ENCODE measurements around the gene UBE2A. TPM values are rescaled to one million over a fixed set of nuclear protein-coding genes. Genes with fewer than 3 reads are reported as not detected.

UBE2A gene
- total RNA-seq (2022; extraction: Qiagen RNA extraction) = 133 to 145 TPM (median 142 TPM) in 5 replicates

GRCh38 chrX:119574394-119575266, at the start of gene UBE2A:
Gene UBE2A, plus strand, starts transcription at chrX:119574563. Its CDS starts 149 bp downstream, at chrX:119574712.

GRCh38 chrX:119565107-119565663, 9.2 kb upstream of the UBE2A start, which contains the start of gene STEEP1:
Gene STEEP1, minus strand, starts transcription at chrX:119565409. Its CDS starts 54 bp downstream, at chrX:119565355.

GRCh38 chrX:119606280-119607017, 32.1 kb downstream of the UBE2A start, which contains the start of gene NKRF:
Gene NKRF, minus strand, starts transcription at chrX:119606424.

Other genes starting within 250 kb of the UBE2A start
- gene SLC25A43, start 175.2 kb upstream of the UBE2A start, total RNA-seq (2022; extraction: Qiagen RNA extraction) = 25.8 to 32.0 TPM (median 30.4 TPM) in 5 replicates
- gene SLC25A5, start 106.1 kb upstream of the UBE2A start, total RNA-seq (2022; extraction: Qiagen RNA extraction) = 722 to 776 TPM (median 767 TPM) in 5 replicates
- 30.6 to 40.8 TPM (median 30.8 TPM) in 5 replicates for gene STEEP1, start 9.2 kb upstream of the UBE2A start, total RNA-seq (2022; extraction: Qiagen RNA extraction)
- 16.8 to 18.7 TPM (median 17.0 TPM) in 5 replicates for gene NKRF, start 31.9 kb downstream of the UBE2A start, total RNA-seq (2022; extraction: Qiagen RNA extraction)
- gene SEPTIN6, start 118.6 kb downstream of the UBE2A start, total RNA-seq (2022; extraction: Qiagen RNA extraction) = 9.6 to 12.6 TPM (median 10.9 TPM) in 5 replicates
- 0.15 to 0.19 TPM in 2 of 5 replicates, not detected in the others for gene SOWAHD, start 184.0 kb downstream of the UBE2A start, total RNA-seq (2022; extraction: Qiagen RNA extraction)
- 3,384 to 5,279 TPM (median 3,551 TPM) in 5 replicates for gene RPL39, start 217.1 kb downstream of the UBE2A start, total RNA-seq (2022; extraction: Qiagen RNA extraction)